Measurements from ENCODE around the gene ARID1B.

DNA sequence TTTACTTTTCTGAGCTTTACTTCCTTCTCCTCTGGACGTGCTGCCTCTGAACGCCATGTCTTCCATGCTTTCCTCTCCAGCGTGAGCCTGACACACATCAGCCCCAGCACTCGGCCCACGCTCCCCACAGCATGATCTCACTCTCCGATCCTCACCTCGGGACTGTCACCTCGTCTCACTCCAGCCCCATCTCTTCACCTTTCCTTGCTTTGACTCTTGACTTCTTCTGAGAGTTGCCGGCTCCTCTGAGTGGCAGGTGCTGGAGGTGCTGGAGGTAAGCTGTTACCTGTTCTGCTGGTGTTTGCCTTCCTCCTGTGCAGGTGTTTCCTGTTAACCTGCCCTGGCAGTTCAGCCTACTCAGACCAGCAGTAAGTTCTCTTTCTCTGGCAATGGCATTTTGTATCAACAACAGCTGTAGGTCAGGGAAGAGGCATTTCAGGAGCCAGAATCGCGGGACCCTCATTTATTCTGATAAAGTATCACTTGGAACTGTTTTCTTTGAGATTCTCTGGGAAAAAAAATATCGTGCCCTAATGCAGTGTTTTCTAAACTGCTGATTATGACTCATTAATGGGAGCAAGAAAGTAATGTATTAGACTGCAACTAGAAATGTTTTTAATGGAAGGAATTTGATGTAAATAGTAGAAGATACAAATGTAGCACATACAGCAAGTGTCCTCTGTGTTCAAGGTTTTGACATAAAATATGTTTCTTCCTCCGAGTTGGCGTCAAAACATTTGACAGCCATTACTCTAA, 106.5 kb downstream of the ARID1B start:
- TF ChIP-seq CTCF (IDR thresholded peaks at IDR 0.05) (no peak), POLR2A (IDR thresholded peaks at IDR 0.05) (no peak)

Data from adrenal gland (tissue), 5 donors.